ENCODE measurements around the gene ABCC12.

ABCC12 gene

DNA sequence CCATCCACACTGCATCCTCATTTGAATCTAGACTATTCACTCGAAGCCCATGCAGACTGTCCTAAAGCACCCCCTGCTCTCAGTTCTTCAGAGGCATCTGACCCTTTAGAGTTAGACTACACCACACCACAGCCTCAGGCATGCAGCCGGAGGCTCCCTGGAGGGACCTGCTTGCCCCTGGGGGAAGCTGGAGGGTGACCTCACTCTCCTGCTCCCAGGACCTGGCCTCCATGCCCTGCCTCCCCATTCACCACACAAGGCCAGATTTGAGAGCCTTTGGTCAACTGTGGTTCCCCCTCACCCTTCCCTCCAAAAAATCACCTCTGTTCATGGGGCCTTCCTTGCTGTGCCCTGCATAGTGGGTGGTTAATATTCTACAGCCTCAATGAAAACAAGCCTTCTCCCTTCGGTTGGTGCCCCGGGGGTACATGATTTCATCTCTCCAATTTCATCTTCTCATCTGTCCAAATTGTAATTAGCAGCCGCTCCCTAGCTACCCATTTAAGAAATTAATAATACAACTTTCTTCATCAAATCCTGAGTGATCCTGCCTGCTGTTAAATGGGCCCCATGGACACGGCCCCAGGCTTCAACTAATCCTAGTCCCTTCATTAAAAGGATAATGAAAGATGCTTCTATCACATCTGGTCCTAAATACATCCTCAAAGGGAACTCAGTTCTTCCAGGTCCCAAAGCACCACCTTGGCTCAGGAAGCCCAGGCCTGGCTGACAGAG is 24.4 kb downstream of the ABCC12 start:
- no peak for DNase-seq

DNA sequence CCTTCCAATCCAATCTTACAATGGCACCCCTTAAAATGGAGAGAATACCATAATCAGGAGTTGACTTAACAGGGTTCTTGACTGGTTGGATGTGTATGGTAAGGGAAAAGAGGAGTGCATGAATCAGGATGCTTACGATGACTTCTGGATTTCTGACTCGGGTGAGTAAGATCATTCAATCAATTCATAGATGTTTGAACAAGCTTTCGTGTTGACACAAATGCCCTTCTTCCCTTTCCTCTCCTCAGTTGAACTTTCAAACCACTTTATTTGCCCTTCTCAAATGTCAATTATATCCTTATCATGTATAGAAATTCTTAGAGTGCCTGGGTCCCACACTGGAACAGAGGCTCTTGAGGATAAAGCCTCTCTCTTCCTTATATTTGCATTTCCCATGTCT is 25.9 kb downstream of the ABCC12 start:
- peak; percentile 78 for DNase-seq

DNA sequence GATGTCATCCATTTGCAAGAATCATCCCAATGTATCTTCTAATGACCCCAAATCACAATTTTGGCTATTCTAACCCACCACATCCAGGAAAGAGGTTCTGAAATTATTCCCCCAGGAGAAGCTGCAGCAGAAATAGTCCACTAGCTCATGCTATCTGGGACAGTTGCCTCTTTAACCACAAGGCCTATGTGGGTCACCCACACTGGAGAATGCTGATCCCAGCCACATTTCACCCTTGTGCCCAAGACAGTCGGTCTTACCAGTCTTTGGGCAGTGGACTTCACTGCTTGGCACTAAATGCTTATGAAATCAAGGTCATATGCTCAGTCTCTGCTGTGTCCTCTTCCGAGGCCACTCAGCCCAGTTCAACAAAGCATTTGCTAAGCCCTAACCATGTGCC is 27.0 kb downstream of the ABCC12 start:
- no peak for DNase-seq

DNA sequence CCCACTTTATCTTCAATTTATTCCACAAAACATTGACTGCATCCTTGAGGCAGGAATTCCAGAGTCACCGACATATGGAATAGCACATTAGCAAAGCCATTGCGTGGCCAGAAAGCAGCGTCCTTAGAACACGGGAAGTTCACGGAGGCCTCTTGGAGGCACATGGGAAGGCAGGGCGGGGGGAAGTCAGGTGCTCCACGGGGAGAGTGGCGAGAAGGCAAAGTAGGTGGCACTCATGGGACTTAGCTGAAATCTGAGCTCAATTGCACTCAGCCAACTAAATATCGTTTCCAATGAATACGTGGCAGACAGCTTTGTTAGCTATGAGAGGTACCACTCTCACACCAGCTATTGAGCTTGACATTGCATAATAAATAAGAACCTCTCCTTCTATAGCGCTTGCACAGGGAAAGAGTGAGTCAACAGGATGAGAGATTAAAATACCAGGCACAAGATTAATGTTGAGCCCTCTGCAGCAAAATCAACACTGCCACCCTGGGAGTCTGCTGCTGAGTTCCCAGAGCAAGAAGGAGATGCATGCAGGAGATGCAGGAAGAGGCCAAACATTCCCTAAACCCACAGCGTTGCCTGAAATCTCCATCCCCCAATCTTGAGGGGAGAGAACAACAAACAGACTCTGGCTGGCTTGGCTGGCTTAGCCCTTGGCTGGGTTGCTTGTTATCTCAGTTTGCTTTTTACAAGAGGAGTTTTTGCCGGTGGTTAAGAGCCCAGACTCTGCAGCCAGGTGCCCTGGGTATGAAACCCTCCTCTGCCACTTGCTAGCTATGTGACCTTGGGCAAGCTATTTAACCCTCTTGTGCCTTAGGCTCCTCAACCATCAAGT is 28.8 kb downstream of the ABCC12 start:
- DNase-seq: peak; percentile 100

DNA sequence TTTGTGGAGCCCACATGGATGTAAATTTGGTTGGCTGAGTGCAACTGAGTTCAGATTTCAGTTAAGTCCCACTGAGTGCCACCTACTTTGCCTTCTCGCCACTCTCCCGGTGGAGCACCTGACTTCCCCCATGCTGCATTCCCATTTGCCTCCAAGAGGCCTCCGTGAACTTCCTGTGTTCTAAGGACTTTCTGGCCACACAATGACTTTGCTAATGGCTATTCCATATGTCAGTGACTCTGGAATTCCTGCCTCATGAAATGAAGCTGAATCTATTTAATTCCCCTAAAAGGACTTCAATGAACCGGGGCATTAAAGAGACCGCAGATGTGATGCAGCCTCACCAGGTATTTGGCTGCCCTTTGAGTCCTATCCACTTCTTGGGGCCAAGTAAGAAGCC is 29.9 kb downstream of the ABCC12 start:
- peak; percentile 58 for DNase-seq

DNA sequence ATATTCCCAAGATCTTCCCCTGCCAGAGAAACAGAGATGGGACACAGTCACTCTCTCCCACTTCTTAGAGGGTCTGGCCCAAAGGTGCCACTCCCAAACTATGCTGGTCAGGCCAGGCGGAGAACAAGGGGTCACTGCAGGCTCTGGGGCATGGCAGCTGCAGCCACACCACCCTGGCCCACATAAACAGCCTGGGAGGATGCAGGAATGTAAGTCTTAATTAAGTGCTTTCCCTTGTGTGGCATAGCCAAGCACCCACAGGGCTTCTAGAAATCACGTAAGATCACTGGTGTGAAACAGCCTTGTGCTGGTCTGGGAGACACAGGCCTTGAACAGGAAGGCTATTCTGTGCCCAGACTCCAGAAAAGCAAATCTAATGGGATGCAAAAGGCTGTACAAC is 31.5 kb downstream of the ABCC12 start:
- no peak for DNase-seq

DNA sequence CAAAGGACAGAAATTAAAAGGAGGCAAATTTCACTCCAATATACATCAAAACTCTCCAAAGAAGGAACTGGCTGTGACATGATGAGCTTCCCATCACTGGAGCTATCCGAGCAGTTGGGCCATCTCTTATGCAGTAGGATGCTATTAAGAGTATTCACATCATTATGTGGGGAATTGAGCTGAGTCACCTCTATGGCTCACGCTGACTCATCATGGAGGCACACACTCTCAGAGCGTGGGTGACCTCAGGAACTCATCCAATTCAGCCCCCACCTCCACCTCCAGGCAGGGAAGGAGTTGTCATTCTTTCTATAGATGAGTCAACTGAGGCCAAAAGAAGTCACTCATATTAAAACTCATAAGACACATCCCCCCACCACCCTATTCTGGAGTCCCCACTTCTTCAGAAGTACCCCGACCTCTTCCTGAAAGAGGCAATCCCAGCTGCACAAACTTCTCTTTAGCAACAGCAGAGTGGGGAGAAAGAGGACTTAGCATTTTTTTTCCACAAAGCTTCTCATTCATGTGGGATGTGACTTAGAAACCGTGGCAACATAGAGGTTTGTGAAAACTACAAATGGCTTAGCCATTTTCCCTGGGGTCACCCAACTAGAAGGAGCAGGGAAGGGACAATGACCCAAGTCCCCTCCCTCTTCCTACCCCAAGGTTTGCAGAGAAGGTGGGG is 32.5 kb downstream of the ABCC12 start:
- peak; percentile 100 for DNase-seq

DNA sequence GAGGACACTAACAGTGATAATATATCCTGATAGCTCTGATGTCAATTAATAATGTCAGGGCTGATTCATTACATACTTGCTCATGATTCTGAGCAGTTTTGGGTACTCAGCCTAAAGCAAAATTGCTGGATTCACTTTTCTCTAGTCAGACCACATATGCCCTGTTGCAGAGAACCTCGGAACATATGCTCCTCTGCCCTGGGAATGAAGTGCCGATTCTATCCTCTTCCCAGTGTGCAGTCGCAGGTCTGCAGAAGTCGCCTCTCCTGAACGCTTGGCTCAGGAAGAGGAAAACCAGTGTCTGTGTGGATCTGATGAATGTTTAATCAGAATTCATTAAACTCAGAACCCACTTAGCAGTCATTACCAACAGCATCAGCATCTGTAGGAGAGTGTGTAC is 34.5 kb downstream of the ABCC12 start:
- no peak for DNase-seq

DNA sequence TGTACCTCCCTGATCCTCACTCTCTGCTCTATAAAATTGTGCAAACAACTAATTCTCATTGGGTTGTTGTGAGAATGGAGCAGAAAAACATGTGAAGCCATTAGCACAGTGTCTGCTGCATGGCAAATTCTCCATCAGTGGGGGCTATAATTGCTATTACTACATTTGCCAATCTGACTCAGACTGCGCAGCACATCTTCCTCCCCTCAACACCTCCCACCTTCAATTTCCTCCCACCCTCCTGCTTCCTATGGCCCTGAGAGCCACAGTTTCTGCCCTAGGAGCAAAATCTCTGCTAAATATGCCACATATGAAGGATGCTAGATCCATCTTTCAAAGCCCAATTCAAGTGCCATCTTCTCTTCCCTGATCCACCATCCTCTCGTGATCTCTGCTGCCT is 37.0 kb downstream of the ABCC12 start:
- no peak for DNase-seq

DNA sequence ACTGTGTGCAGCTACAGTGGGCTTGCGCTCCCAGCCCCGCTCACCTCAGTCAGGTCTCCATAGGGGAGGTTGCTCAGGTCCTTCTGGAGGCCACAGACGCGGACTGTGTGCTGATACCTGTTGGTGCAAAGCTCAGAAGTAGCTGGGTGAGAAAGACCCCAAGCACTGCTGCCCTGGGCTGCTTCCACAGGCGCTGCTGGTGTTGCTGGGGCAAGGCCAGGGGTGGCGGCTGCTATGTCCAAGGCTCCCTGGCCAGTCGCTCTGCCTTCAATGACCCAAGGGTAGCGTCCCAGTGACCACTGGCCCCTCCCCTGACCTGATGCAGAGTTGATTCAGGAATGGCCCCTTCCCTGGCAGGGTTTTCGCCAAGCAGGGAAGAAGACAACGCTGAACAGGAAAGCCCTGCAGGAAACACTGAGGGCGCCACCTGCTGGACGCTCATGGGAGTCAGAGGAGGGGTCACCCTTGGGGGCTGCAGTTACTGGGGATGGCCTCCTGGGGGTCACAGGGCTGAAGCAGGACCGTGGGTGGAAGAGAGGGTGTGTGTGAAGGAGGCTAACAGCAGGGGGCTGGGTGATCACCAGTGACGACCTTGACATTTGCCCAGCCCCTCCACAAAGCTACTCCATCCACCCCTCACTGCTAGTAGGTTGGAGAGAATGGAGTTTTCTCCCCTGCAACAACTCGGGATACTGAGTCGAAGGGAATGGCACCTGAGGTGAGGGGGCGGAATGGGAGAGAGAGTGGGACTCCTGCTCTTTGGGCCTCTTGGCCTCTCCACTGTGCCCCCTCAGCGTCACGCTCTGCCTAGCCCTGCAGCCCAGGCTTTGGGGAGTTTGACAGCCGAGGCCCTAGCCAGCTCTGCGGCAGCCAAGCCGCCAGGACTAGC is 38.3 kb downstream of the ABCC12 start:
- DNase-seq: peak; percentile 63

DNA sequence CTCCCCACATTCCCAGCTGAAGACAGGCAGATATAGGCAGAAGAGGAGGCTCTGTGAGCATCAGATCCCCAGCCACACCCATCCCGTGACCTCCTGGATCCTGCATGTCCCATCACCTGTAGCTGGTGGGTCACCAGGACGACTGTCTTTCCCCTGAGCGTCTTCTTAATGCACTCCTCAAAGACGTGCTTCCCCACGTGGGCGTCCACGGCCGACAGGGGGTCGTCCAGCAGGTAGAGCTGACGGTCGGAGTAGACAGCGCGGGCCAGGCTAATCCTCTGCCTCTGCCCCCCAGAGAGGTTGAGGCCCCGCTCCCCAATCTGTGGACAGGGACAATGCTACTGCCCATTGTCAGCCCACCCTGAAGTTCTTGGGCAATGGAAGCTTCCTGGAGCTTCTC is 40.5 kb downstream of the ABCC12 start:
- DNase-seq: no peak

DNA sequence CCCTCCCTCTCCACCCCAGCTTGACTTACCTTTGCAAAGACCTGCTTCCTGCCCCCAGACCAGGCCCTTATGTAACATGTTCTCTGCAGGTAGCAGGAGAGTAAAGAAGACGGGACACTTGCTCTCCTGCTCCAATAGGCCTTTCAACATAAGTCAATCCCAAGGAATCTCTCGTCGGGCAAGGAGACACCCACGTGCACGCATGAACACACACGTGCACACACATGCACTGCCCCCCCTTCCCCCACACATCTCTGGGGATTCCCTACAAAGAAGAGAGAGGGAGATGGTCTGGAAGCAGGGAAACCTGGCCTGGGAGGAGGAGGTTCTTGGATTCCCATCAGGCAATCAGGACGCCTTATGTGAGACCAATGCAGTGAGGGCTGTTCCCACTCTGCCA is 41.4 kb downstream of the ABCC12 start:
- no peak for DNase-seq

DNA sequence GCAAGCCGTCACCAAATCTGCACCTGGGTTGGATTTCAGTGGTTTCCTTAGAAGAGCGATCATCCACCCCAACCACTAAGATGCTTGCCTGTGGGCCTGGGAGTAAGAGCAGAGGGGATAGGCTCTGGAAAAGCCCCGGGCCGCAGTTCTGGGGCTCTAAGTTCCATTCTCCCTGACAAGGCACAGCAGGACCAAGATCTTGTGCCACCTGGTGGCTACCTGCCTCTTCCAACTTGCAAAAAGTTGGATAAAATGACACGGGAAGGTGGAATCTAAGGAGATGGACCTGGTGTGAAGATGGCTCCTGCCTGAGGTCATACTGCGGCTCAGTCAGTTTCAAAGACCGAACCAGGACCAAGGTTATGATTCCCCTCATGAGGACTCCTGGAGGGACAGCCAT is 42.3 kb downstream of the ABCC12 start:
- no peak for DNase-seq

DNA sequence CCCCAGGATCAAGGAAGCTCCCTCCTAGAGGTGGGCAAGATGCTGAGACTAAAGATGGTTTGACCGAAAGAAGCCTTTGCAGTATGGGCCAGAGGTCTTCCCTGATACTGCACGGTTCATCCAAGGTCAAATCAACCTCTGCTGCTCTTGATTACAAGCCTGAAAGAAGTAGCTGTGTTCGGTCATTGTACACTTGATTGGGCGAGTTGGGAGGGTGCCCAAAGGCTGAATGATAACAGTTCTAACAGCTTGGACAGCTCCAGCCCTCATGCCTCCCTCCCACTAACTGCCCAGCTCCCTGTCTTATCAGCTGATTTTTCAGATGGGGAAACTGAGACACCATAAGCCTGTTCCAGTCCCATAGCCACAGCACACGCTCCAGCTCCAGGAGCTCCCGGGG is 42.8 kb downstream of the ABCC12 start:
- no peak for DNase-seq

DNA sequence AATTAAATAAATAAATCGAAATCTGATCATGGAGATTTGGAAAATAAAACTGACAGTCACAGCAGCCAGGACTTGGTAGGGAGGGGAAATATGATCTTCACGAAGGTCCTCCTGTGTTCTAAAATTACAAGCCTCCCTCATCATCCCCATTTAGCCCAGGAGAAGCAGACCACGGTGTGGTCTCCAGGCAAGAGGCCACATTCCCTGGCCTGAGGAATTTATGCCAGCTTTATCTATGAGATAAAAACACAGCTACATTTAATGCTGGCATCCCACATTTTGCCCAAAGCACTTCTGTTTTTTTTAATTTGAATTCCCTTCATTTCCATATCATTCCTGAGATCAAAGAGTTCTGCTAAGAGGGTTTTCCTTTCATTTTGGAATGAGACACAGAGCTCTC is 43.2 kb downstream of the ABCC12 start:
- DNase-seq: no peak

DNA sequence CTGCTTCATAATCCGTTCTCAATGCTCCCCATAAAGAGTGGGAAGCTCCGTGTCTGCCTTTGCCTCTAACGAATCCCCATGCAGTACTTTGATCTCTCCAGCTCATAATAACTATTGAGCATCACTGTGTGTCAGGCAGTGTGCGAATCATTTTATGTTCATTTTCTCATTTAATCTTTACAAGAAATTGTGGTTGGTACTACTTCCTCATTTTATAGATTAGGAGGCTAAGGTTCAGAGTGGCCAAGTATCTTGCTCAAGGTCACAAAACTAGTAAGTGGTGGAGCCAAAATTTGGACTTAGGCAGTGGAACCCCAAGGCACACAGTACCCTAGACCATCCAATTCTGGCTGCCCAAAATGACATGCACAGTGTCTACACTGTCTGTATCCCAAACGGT is 44.8 kb downstream of the ABCC12 start:
- DNase-seq: no peak

DNA sequence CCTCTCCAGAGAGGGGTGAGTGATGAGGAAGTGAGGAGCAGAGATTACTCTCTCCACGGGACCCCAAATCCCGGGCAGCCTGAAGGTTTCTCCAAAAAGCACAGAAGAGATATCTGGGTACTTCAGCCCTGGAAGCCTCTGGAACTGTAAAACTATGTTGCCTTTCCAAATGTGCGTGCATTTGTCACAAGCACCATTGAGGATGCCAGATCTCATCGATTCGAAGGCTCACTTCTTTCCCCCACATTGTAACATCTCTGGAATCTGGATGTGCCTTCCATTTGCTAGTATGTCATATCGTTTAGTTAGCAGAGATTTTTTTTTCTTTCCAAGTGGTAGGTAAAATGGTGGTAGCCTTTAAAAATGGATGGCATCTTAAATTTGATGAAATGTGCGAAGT is 45.8 kb downstream of the ABCC12 start:
- DNase-seq: no peak

DNA sequence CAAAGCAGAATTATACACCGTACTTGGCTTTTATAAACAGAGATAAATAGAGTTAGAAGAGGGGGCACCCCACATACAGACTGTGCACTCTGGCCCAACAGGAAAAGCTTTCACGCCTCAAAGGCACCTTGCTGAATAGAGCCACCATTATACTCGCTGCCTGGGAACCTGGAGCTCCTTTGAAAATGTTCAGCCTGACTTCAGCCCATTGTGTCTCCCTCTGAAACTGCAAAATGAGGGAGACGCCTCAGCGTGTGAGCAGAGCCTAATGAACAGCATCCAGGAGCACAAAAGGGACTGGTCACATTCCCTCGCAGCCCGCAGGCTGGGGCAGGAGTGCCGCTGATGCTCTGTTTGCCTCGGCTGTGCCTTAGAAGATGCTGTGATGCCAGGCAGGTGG is 46.3 kb downstream of the ABCC12 start:
- no peak for DNase-seq

DNA sequence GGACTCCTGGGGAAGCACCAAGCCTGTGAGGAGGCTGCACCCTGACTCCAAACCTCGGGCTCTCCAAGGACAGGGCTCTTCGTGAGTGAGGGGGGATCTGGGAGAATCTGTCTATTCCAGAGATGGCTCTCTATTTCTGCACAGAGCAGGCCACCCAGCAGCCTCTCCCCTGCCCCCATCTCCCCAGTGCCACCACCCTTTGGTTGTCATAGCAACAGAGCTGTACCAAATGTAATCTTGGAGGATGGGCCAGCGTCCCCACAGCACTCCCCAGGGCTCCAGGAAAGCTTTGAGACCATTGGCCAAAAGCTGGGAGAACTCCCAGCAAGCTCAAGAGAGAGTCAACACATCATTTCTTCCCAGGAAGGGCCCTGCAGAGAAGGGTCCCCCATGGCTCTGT is 49.3 kb downstream of the ABCC12 start:
- DNase-seq: no peak
